ENCODE results near the gene CACNG7. TPM values are rescaled to one million over a fixed set of nuclear protein-coding genes. Genes with fewer than 3 reads are reported as not detected.
A peak's percentile ranks its signal among the peaks of the same experiment; 100 is the strongest.

CACNG7 gene
- total RNA-seq, 1 experiment from 2014 or later, result not detected

GRCh38 chr19:53900191-53900860 is 8.8 kb upstream of the CACNG7 start (continued):
- TF ChIP-seq CTCF (IDR thresholded peaks at IDR 0.05 in 2 of 3, conservative IDR thresholded peaks at IDR 0.05 in 1 of 3; ENCODE audit: borderline replicate concordance in 1 of 3, insufficient read depth in 1 of 3, low read depth in 2 of 3, low read length in 2 of 3) (no peak), CEBPB (IDR thresholded peaks at IDR 0.05; ENCODE audit: low read depth) (no peak)

- ChIA-PET POLR2A (no interaction called here), CTCF (no interaction called here), RAD21 (ENCODE audit: low non-redundant PET in 1 of 2, low total read pairs in 2 of 2, uncharacterized antibody in 2 of 2, unreplicated experiment in 2 of 2) (no interaction called here)
- intact Hi-C loops (cut with micrococcal nuclease), result no loop called here
- no peaks in the 10 kb centered on the region for H3K36me3 ChIP-seq (ENCODE audit: control insufficient read depth in 1 of 2, insufficient read depth in 2 of 2, low read length in 2 of 2)
- no peak overlapping the region for H3K4me2 ChIP-seq (ENCODE audit: low read length)
- no peak for DNase-seq (ENCODE audit: low read depth, low spot score)
- H3K4me3 ChIP-seq (replicated peaks in 1 of 2; ENCODE audit: low read depth in 1 of 2, low read length in 2 of 2), result no peak overlapping the region
- H3K27me3 ChIP-seq (ENCODE audit: insufficient read depth, low read length), result peaks cover 14% of the 10 kb centered on the region; the same call in 1 of the 2 replicates
- H3K79me2 ChIP-seq (ENCODE audit: insufficient read depth, low read length), result no peaks in the 10 kb centered on the region
- no peak for ATAC-seq
- H3K9me2 ChIP-seq (ENCODE audit: insufficient read depth), result no peaks in the 10 kb centered on the region
- H2AFZ ChIP-seq (ENCODE audit: low read depth, low read length, poor library complexity, severe bottlenecking), result no peak overlapping the region
- no peak overlapping the region for H3K27ac ChIP-seq (ENCODE audit: low read depth, low read length)
- no peak overlapping the region for H3K9ac ChIP-seq (ENCODE audit: low read length)
- TF ChIP-seq REST (IDR thresholded peaks at IDR 0.05; ENCODE audit: low read depth) (peak; percentile 90), EZH2phosphoT487 (IDR thresholded peaks at IDR 0.05; ENCODE audit: borderline replicate concordance) (no peak)
- peaks cover 9 to 26% of the 10 kb centered on the region in 2 experiments; a peak in 3 of 4 replicates for H3K4me1 ChIP-seq (ENCODE audit: control insufficient read depth in 1 of 2, insufficient read depth in 2 of 2, low read length in 2 of 2)
- no TSS peak for BruUV-seq (replicated peaks)
- H3K9me3 ChIP-seq (ENCODE audit: control insufficient read depth in 1 of 2, insufficient read depth in 1 of 2, low read depth in 1 of 2, low read length in 2 of 2), result no peaks in the 10 kb centered on the region
- H4K20me1 ChIP-seq (ENCODE audit: insufficient read depth), result no peaks in the 10 kb centered on the region
Measured at GRCh38 chr19:53903055-53903680, 5.9 kb upstream of the CACNG7 start.

All from HCT116 (cell line).